Measurements from ENCODE around the gene TSFM.
A peak's percentile ranks its signal among the peaks of the same experiment; 100 is the strongest.
"Not testable (repeated sequence)": the region's sequence is repeated elsewhere in the genome, so short reads cannot be mapped to it uniquely, and the experiment has no call there.

TSFM gene

DNA sequence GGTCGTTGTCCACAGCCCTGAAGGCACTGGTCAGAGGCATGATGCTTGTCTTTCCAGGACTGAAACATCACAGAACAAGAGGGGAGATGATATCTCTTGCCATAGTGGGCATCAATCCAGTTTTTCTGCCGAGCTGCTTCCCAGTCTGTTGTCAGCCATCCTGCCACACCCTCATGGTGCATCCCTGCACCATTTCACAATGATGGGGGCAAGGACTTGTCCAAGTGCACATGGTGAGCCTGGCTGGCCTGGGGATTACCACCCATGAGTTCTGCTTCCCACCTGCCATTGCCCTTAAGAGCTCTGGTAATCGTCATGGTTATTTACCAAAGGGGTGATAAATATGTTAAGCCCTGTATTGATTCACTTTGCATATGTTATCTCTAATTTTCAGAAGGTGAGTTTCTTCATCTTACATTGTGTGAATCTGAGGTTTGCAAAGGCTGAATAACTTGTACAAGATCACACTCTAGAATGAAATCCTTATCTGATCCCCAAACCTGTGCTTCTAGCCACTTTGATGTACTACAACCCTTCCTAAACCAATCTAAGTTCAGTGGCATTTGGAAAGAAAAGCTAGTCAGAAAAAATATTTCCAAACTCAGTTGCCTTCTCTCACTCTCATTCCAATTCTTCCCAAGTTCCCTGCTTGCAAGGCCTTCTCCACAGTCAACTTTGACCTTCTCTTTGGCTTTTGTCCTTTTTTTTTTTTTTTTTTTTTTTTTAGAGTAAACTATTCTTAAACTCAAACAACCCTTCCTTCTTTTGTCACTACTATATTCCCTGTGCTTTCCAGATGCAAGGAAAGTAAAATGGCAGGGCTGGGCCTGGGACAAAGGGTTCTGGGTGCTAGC lies 33.6 kb downstream of the TSFM start:
- DNase-seq = no peak

DNA sequence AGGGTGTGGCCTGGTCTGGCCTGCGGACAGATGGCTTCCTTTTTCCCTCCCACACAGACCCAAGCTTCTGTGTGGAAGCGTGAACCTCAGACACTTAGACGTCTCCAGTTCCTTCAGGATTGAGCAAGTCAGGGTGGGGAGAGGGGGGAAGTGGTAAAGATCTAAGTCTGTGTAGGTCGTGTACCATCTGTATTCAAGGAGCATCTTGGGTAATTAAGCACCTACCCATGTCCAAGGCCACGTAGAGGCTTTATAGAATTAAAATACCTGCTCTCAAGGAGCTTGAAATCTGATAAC lies 34.2 kb downstream of the TSFM start:
- no peak for DNase-seq

DNA sequence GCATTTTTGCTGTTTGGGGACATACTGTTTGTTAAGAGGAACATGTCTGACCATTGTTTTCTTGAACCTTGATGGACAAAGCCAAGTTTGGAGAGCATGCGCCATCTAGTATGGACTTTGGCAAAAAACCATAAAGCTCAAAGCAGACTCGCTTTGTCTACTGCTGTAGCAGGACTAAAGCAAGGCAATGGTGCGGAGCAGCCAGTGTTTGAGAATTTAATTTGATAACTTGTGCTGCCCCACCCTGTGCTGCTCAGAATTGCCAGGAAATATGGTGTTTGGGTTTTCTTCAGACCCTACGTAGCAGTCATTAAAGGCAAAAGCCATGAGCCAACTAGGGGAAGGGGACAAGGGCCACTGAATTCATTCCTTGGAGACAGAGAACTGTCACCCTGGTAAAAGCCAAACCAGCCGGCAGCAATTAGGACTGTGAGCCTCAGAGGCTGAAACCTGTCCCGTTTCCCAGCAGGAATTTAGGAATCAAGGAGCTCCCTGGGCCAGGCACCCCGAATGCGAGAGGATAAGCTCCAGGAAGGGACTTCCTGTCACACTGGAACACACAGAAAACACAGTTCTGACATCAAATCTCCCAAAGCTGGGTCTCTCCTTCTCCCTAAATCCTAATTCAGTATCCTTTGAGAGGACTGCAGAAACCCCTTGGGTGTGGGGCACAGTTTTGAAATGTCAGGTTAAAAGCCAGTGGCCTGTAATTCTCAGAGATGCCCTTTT lies 34.8 kb downstream of the TSFM start:
- DNase-seq = no peak

DNA sequence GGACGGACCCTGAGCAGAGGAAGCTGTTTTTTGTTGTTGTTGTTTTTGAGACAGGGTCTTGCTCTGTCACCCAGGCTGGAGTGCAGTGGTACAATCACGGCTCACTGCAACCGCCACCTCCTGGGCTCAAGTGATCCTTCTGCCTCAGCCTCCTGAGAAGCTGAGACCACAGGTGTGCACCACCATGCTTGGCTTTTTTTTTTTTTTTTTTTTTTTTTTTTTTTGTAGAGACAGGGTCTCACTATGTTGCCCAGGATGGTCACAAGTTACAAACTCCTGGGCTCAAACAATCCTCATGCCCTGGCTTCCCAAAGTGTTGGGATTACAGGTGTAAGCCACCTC lies 35.4 kb downstream of the TSFM start:
- not testable (repeated sequence) for DNase-seq

DNA sequence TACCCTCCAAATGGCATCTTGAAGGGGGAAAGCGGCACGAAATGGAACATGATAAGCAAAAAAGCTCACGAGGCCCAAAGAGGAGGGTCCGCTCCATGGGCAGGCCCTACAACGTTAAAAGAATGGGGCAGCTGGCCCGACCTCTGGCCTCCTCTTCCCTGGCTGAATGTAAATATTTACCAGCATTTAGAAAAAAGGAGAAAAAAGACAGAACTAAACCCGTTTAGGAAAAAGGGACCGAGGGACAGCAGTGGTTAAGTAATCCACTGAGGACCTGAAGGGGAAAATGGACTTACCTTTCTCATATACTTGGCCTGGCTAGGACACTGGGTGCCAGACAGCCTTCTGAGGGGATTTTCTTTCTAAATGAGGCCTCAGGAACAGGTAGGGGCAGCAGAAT lies 37.5 kb downstream of the TSFM start:
- not testable (repeated sequence) for DNase-seq

DNA sequence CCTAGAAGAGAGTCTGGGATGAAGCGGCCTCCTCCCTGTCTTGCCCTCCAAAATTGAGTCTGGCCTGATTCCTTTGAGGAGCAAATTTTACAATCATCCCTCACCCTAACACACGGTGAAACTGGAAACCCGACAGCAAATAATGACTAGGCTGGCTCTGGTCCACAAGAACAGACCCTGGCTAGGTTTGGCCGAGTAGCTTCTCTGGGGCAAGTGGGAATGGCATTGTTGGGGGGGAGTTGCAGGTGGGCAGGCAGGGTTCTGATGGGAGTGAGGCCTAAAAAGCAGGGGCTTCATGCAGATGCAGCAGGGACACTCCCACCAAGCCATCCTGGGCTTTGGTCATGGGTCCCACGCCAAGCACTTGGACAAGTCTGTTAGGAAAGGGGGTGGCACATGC lies 38.4 kb downstream of the TSFM start:
- not testable (repeated sequence) for DNase-seq

DNA sequence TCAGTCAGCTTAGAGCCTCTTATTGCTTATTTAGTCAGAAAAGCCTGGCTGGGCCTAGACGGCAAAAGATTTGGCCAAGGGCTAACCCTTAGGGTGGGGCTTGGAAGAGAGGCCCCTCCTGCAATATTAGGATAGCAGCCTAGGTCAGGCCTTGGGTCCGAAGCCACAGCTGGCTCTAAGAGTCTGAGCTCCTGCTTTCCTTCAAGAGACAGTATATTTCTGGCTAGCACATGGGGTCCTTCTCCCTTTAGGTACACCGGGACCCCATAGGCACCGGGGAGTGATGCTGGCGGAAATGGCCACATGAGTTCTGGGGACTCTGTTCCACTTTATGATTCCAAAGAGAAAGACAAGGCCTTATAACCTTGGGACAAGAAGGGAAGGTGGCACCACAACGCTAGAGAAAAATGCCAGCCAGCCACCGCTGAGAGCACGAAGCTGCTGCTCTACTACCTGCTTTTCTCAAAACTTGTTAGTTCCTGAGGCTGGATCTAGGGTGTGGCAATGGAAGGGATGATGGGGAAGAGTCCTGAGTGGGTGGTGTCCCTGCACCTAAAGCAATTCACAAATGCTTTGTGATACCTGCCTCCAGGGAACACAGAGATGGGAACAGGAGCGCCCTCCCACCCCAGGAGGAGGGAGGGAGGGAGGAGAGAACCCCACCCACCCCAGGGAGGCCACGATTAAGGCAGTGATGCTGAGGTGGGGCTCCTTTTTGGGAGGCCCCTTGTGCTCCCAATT lies 39.1 kb downstream of the TSFM start:
- DNase-seq = no peak

DNA sequence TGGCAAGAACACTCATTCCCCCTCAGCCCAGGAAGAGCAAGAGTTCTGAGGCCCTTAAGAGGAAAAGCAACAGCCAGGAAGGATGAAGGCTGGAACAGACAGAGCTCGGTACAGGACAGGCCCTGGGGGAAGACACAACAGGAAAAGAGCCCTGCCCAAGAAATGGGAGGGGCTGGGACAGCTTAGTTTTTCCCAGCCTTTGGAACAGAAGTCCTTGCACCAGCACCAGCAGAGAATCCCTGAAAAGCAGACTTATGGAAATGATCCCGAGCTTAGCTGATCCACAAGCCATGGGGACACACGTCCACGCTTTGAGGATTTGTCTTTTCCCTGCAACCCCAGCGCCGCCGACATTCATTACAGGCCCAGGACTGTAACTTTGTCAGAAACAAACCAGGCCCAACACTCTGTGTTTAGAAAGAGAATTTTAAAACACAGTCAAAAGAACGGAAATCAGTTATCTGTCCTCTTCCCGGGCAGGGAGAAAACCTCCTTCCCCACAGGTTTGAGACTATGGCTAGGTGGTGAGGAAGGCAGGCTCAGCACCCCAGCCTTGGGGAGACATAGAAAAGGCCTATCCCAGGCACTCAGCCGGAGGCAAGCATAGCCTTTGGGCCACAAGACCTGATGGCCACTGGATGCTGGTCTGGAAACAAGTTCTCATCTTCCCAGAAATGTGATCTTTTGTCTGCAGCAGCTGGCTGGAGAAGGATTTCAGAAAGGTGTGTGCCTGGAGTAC lies 40.0 kb downstream of the TSFM start:
- no peak for DNase-seq

DNA sequence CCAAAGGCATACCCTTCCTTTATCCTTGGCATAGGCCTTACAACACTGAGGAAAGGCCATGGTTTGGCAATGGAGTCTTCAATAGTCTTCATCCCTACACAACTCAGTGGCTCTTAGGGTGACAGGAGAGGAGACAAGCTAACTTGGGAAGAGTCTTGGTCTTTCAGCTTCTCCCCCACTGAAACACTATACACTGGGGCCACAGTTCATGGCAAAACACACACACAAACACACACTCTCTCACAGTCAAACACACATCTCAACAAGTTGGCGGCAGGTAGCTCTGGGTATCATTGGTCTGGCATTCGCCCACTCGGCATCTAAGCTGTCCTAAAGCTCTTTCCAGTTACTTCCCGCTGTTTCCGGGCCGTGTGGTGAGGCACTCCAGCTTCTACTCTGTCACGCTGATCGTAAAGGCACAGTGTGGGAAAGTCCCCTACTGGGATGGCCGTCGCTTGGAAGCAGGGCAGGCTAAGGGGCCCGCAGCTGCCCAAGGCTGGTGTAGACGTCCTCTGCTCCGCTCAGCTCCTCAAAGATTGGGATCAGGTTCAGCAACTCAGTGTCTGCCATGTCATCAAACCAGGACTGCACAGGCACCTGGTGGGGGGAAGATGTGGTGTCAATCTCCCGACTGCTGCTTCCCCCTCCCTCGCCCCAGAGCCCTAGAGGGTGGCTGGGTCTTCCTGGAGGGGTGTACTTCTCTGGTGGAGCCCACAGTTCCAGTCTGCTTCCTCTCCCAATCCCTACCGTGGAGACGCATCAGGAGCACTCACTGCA lies 40.7 kb downstream of the TSFM start:
- DNase-seq = no peak

DNA sequence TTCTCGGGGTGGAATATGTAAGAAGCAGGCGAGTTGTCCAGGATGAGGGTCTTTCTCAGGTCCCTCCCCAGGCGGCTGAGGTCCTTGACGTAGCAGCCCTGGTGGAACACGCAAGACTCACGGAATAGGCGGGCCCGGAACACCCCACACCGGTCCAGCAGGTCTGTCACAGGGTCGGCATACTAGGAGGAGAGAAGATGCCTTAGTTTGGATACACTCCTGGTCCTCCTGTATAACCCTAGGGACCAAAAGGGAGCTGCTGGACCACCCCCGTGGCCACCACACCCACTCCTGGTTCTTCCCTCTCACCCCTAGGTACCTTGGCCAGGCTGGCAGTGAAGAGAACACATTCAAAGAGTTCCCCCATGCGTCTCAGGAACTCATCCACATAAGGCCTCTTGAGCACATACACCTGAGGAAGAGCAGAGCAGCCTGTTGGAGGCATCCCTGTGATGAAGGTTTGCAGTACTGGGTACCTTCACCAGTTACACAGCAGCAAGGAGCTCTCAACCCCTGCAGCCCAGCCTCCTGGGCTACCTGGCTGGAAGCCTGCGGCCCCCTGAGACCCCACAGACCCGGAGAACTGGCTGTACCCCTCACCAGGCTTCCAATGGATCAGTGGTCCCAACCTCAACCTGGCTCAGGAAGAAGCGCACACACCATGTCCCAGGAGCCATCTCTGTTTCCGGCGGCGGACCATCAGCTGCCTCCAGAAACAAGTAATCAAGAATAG lies 41.5 kb downstream of the TSFM start:
- DNase-seq = no peak

DNA sequence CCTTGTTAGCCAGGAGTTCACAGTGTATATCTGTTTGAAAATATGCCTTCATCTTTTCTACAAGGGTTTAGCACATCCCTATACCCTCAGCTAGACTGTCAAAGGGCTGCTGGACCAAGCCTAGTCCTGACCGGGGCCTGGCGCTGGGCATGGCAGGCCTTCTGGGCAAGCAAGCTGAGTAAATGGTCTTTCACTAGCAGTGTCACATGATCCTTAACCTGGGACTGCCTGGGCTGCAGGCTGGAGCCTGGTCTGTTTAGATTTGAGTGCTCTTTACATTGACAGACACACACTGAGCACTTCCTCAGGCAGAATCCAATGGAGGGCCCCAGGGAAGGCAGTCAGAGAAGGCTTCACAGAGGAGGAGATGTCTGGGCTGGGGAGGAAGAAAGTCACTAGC lies 42.9 kb downstream of the TSFM start:
- no peak for DNase-seq

DNA sequence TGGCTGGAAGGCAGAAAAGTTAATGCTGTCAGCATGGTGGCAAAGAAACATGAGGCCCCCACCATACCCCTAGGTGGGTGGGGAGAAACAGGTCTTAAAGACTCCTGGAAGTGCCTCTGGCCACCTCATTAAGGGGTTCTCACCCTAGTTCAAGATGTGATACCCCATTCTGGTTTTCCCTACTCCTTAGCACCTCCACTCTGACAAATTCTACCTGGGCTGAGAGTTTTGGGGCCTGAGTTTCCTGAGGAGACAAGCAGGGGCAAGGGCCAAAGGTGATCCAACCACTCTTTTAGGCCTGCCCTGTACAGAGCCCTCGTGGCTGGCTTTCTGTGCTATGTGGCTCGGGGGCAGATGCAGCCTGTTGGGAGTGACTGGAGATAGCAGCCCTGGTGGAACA lies 43.8 kb downstream of the TSFM start:
- no peak for DNase-seq

DNA sequence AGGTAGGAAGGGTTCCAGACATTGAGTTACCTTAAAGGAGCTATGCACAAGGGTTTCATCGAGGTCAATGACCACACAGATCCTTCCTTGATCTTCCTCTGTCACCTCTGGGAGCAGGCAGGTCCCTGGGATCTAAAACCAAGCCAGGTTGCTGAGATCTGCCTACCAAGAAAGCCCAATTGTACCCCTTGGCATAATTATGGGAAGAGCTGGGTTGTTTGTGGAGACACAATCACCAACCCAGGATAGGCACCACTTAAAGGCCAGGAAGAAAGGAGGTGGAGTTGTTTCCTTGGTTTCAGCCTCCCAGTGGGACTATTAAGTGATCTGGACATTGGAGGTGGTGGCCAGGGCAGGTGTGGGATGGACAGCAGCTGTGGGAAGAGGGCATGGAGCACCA lies 44.4 kb downstream of the TSFM start:
- DNase-seq = no peak

DNA sequence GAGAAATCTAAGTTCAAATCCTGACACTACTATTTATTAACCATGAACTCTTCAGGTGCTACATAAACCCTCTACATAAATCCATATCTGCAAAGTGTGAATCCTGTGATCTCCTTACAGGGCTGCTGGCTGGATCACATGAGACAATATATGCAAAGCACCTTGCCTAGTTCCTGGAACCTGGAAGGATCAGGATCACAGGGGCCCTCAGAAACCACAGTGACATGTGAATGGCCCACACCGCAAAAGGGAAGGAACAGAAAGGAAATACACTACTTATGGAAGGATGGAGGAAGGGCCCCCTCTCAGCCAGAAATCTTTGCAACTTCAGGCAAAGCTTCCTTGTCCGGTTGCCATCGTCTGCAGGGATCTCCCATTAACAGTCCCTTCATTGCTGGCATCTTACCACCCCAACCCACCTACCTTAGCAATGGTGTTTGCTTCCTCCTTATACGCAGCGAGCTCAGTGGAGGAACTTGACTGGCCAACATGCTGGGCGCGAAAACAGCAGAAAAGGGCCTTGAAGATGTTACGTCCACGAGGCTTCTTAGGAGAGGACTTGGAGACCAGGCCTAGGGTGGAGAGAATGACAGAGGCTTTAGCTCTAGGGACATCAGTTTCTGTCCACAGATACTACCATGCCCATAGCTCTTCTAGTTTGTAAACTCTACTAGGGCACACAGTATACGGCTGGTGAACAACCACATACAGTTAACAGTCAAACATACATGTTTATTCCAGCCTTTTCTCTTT lies 46.6 kb downstream of the TSFM start:
- no peak for DNase-seq

DNA sequence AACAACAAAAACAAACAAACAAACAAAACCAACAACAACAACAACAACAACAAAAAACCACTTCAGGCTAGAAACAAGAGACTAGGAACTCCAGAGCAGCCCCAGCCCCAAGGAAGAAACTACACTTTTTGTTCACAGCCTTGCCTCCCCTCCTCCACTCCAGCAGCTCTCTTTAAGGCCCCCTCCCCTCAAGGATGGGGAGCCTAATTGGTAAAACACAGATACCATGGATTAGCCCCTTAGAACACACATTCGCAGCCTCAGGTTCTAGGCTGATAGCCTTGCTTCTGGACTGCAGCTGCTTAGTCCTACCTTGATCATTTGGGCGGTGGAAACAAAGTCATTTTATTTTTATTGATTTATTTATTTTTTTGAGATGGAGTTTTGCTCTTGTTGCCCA lies 47.8 kb downstream of the TSFM start:
- DNase-seq = no peak

DNA sequence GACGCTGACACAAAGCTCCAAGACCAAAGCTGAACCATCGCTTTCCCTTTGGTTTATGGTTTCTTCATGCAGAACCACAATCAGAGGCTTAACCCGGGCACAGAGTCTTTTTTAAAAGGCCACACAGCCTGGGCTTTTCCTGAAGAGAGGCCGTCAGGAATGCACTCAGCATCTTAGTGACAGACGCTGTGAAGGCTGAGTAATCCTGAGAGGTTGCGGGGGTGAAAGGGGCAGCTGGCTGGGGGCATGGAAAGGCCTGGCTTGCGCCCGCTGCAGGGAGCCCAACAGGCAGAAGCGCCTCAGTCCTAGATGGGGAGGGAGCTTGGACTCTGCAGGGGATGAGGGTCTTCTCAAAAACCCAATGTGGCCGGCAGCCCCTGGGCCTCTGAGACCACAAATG lies 50.4 kb downstream of the TSFM start:
- DNase-seq = no peak

DNA sequence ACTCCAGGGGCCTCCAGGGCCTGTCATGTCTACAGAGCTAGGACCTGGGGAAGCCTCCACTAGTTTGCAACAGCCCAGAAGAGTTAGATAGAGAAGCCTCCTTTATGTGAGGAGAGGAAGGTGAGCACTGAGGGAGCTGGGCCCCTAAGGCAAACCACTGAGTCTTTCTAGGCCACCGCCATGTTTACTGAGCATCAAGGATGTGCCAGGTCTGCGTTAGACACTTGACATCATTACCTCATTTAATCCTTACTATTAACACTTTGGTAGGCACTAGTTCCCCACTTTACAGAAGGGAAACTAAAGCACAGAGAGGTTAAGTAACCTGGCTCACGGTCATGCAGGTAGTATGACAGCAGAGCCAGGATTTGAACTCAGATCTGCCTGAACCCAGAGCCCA lies 51.1 kb downstream of the TSFM start:
- no peak for DNase-seq

DNA sequence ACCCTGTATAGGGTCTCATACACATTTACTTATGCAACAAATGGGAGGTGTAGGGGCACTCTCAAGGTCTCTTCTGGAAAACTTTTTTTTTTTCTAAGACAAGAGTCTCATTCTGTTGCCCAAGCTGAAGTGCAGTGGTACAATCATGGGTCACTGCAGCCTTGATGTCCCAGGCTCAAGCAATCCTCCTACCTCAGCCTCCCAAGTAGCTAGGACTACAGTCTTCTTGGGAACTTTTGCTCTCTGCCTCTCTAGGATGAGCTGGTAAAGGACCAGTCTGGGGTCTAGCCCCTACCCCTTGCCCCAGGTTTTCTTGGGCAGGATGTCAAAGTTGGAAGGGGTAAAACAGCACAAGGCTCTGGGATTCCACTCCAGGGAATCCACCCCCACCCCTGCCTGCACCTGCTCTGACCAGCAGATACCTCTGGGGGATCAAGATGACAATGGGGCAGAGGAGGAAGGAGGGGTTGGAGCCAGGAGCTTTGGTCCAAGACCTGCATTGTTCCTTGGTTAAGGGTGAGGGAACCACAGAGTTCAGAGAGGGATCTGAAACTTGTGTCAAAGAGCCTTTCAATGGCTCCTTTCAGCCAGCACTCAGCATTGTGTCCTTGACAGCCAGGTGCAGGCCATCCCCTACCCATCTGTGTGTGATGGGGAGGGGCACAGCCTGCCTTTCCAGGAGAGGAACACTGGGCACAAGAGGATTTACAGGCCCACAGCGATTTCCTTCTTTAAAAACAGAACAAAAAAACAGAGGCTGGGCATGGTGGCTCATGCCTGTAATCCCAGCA lies 51.7 kb downstream of the TSFM start:
- peak; percentile 79 for DNase-seq

DNA sequence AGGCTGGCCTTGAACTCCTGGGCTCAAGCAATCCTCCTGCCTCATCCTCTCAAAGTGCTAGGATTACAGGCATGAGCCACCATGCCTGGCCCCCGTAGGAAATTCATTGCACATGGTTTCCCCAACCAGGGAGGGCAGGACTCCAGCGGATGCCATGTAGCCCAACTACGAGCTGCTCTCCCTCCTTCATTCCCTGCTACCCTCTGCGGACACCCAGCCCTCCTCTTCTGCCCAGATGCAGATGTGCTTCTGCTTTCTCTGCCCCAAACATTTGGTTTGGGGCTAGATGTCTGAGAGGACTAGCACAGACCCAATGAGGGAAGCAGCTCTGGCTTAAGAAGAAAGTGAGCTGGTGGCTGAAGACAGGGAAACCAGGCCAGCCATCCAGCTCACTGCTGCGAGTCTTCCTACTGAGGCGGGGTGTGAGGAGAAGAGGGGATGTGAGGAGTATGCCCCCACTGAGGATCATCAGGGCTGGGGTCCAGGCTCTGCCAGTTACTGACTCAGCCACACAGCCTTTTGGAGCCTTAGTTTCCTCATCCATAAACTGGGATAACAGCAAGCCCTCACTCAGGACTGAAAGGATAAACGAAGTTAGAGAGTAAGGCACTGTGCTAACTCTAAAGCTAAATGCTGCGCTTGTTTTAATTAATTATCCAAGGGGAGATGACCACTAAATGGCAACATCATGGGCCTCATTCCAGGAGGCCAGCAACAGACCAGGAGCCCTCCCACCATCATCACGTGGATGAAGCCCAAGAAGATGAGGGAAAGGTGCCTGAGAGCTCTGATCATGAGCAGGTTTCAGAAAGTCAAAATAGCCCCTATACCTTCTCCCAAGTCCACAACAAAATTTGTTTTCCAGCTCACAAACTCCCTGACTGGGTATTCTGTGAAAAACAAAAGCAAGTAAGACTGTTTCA lies 53.0 kb downstream of the TSFM start:
- peak; percentile 57 for DNase-seq

All from RPMI8226 (cell line).